Suppressor macrophage (primary cell): Measurements from ENCODE around the gene C14orf180.

Experiments
- DNase-seq, 4 experiments: peaks; one replicate each; pipeline ENCODE4 v3.0.0-alpha.2; 2020 to 2022
- total RNA-seq, 17 experiments: gene quantifications; one replicate each; lab custom pipeline; 2026; ENCODE audit warnings: mixed read lengths in 6 of 17, inconsistent platforms in 3 of 17; lab: John Stamatoyannopoulos, UW

The C14orf180 gene
- total RNA-seq, result 0 to 2.0 (median 0) reads per million in 17 experiments

DNA sequence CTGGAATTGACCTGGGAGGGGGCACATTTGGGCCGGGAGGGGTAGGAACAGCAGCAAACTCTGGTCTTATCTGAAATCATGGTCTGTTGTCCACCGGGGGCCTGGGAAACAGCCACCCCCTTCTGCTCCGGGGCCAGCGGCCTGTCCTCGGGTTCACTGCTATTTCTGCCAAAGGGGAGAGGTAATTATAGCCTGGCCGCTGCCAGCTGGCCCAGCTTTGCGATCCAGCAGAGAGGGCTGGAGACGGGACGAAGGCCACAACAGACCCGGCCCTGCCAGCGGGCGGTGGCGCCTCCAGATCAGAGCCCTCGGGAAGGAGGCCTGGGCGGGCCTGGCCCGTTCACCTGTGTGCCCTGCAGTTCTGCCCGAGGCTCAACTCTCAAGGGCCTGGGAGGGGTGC, at the start of gene C14orf180:
Gene C14orf180, plus strand, starts transcription at position 258 of the 400 bp plus-strand sequence. CDS start 6,667 bp downstream, outside the sequence.
- DNase-seq, result no peak

GRCh38 chr14:104530646-104531045, 48.9 kb upstream of the C14orf180 start:
- no peak for DNase-seq

DNA sequence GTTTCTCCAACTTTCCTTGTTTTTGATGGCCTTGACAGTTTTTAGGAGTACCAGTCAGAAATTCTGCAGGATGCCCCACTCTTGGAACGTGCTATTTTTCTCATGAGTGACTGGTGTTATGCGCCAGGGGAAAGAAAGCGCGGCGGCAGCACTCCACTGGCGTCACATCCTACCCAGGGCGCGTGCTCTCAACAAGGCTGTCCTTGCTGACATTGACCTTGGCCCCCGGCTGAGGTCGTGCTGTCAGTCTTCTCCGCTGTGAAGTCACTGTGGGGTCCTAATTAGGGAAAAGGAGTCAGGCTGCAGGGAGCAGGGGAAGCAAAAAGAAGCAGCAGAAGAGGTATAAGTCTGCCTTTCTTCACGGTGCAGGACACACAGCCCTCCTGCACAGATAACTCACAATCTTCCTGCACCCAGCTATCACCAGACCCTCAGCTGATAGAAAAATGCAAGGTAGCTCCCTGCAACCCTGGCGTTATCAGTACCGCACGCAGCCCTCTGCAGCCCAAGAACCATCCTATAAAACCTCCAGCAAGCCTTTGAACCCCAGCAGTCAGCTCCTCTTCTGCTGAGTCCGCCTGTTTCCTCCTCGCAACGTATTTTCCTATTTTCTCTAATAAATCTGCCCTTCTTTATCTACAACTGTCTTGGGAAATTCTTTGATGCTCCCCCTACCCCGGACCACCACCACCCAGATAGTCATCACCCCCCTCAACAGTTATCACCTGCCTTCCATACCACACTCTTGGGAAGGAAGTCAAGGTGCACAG, 48.0 kb upstream of the C14orf180 start:
- no peak for DNase-seq

DNA sequence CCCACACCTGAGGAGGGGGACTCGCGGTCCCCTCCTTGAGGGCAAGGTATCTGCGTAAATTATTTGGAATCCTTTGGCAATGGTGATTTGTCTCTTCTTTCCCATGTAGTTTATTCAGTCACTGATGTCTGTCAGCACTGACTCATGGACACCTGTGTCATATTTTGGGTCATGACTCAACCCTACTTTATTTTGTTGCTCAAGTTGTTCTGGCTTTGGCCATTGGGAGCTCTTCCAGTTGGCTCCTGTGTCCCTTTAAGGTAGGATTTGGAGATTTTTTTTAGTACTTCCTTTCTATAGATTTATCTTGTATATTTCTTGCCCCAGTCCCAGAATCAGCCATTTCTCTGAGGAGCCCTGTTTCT, 47.4 kb upstream of the C14orf180 start:
- no peak for DNase-seq

DNA sequence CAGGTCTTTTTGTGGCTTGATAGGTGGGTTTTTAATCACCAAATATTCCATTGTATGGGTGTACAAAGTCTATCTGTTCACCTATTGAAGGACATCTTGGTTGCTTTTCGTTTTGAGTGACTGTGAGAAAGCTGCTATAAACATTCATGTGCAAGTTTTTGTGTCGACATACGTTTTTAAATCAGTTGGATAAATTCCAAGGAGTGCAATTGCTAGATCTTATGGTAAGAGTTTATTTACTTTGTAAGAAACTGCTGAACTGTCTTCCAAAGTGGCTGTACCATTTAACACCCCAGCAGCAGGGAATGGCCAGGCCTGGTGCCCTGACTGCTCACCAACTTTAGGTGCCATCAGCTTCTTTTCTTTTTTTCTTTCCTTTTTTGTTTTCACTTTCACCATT, 45.5 kb upstream of the C14orf180 start:
- no peak for DNase-seq

DNA sequence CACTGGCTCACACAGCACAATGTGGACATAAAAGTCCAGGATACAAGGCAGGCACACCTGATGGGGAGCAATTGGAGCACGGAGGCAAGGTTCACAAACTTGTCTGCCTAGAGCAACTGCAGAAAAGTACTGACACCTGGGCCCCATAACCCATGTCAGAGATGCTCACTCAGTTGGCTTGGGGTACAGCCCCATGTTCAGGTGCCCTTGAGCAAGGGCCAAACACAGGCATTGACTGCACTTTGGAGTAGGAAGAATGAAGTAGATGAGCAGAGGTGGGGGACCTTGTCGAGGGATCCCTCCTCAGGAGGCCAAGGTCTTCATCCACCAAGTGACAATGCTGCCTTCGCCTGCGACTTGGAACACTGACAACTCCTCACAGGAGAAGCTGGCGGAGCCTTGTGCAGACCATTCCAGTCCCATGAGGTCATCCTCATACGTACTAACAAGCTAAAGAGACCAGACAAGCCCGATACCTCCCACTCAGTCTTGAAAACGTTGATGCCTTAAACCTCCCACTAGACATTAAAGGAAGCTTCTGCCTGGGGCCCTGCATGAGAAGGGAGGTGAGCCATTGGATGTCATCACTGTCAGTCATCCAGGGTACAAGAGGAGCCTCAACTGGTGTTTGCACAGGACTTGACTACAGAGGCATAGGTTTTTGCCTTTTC, 42.5 kb upstream of the C14orf180 start:
- no peak for DNase-seq

DNA sequence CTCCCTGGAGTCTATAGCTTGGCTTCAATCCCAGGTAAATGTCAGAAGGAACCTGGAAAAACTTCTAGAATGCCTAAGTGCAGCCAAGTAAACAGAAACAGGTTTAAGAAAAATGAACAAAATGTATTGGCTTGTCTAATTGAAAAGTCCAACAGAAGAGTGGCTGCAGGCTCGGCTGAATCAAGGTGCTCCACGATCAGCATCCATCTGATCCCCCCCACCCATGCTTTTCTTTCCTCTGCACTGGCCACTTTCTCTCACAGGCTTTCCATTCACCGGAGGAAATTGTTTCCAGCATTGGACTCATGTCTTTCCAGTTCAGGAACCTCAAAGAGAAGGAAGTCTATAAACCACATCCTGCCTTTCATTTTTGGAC, 42.0 kb upstream of the C14orf180 start:
- no peak for DNase-seq

GRCh38 chr14:104541905-104542465, 37.6 kb upstream of the C14orf180 start:
- DNase-seq, result no peak

DNA sequence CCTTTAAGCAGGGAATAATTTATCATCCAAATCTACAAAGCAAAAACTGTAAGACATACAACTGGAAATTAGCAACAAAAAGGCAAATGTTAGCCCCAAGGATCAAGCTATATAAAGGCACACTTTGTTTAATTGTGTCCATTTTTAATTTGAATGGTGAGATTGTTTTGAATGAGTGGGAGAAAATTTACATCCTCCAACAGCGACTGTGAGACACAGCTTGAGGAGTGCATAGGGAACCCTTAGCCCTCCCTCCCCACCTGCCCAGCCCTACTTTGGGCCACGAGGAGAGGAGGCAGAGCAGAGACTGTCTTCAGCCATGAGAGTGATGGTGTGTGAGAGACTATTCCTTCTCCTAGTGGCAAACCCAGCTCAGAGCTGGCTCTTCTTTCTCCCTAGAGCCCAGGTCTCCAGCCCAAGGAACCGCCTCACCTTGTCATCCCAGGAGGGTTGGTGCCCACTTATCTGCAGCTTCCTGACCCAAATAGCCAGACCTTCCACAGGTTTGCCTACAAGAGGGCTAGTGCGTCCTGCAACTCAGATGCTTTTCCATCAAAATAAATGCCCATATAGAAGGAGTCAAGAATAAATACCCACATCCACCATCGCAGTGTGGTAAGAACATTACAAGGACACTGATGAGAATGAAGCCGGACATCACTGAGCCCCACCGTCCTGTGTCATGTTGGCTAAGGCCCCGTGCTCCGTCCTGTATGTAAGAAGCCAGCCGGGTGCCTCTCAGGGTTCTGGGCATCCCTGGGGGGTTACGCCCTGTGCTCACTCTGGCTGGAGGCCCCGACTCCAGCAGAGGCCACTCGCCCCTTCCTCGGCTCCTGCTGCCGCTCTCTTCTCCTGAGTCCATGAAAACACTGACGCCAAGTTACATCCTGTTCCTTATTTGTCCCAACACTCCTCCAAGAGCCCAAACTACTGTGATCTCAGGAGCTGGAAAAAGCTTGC, 36.4 kb upstream of the C14orf180 start:
- no peak for DNase-seq

DNA sequence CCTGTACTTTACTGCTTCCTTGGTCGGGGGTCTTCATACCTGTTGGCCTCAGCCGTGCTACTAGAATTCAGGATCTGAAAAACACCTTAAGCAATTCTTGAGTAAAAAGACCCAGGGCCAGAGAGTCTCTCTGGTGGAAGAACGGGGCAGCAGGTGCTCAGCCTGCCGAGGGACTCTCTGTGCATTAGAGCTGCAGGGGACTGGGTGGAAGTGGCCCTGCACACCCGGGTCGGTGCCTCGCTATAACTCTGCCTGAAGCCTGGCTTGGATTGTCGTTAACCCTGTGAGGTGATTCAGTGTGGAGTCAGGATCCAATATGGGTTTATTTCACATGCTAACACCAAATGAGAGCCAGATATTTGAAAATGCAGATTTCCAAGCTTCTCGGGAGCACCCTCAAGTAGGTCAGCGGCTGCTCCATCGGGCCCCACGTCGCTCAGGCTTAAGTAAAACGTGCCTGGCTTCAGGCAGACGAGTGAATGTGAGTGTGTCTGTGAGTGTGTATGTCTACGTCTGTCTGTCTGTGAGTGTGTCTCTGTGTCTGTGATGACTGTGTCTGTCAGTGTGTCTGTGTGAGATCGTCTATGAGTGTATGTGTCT, 35.1 kb upstream of the C14orf180 start:
- no peak for DNase-seq

- DNase-seq, result no peak
Measured at GRCh38 chr14:104545151-104545941, 34.2 kb upstream of the C14orf180 start.

DNA sequence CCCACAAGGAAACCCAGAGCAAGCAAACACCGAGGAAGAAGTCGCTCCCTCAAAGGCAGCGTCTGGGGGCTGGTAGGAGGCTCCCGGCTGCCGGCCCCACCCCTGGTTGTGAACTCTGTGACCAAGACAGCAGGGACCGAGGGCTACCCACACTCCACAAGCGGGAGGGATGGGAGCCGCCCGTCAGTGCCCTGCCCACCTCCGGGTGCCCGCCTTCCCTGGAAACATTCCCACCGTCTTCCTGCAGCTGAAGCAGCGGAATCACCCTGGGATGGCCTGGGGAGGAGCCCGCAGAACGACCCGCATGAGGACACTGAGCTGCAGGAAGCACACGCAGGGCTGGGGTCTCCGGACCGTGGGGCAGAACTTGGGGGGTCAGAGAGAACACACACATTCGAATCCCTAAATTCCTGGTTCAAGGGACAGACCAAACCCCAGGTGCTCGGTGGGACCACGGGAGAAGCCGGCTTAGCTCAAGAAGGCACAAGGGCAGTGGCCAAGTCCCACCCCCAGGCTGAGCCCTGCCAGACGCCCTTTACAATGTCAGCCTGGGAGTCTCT, 33.5 kb upstream of the C14orf180 start:
- DNase-seq, result no peak

- DNase-seq, result no peak
Measured at GRCh38 chr14:104546591-104547309, 32.8 kb upstream of the C14orf180 start.

GRCh38 chr14:104547310-104547997, 32.1 kb upstream of the C14orf180 start:
- no peak for DNase-seq

- no peak for DNase-seq
Measured at GRCh38 chr14:104547998-104548700, 31.4 kb upstream of the C14orf180 start.

- no peak for DNase-seq
Measured at GRCh38 chr14:104548802-104549535, 30.6 kb upstream of the C14orf180 start.

- no peak for DNase-seq
Measured at GRCh38 chr14:104549536-104550339, 29.8 kb upstream of the C14orf180 start.
